GM06990 (cell line): ENCODE data around the gene TRAF3IP1.
A peak's percentile ranks its signal among the peaks of the same experiment; 100 is the strongest.

Experiments used
- DNase-seq: peaks from one replicate; pipeline ENCODE4 v3.0.0-alpha.2; 2011; ENCODE audit not compliant: insufficient read length; ENCODE audit errors: extremely low read depth
- H3K27me3 ChIP-seq: replicated peaks from 2 replicates; pipeline ENCODE4 v1.6.0; 2011; ENCODE audit warnings: low read length; ENCODE audit not compliant: control insufficient read depth, insufficient read depth
- H3K36me3 ChIP-seq: 2 replicates; pipeline ENCODE4 v1.5.1; 2011; ENCODE audit warnings: low read length; ENCODE audit not compliant: control insufficient read depth, insufficient read depth
- H3K4me3 ChIP-seq: replicated peaks from 2 replicates; pipeline ENCODE4 v1.5.1; 2011; ENCODE audit warnings: low read depth, mild to moderate bottlenecking, control low read depth, low read length
- CTCF ChIP-seq: IDR thresholded peaks from 2 replicates; pipeline ENCODE4 v1.5.1; 2011; ENCODE audit warnings: low read length, control low read depth, mild to moderate bottlenecking, inconsistent platforms; ENCODE audit not compliant: insufficient read depth, poor library complexity, severe bottlenecking

TRAF3IP1 gene

DNA sequence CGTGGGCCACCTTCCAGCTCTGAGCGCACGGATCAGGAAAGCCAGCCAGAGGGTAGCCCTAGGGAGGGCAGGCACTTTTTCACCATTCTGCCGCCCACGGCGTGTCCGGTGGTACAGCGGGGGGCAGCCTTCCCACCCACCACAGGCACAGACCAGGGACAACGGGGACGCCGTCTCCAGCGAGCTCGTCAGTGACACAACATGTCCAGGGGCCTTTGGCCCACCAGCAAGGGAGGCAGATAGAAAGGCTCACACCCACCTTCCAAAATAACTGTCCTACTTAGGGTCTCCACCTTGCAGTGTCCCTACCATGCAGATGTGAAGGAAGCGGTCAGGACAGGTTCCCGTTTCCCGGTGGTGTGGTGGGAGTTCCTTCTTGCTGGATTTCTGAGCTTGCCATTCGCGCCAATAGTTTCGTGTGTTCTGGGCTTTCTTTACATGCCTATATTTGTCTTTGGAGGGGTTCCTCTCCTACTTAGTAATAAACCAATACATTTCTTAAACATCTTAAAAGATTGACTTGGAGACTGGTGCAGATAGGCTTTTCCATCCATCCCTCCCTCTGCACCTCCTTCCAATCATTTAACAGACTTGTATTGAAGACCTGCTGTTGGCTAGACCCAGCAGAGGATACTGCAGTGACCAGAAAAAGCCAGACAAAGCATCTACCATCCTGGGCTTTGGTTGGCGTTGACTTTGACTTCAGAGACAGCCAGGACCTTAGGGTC lies 107.3 kb downstream of the TRAF3IP1 start:
- Histone ChIP-seq H3K4me3 (peak overlapping the region; percentile 81), H3K27me3 (no peaks in the 10 kb centered on the region), H3K36me3 (peaks cover 4% of the 10 kb centered on the region)
- TF ChIP-seq CTCF: no peak
- DNase-seq: no peak

GRCh38 chr2:238428866-238429265 lies 108.5 kb downstream of the TRAF3IP1 start:
- TF ChIP-seq CTCF: no peak
- Histone ChIP-seq H3K27me3 (no peaks in the 10 kb centered on the region), H3K36me3 (peaks cover 10% of the 10 kb centered on the region), H3K4me3 (no peak overlapping the region)
- no peak for DNase-seq

DNA sequence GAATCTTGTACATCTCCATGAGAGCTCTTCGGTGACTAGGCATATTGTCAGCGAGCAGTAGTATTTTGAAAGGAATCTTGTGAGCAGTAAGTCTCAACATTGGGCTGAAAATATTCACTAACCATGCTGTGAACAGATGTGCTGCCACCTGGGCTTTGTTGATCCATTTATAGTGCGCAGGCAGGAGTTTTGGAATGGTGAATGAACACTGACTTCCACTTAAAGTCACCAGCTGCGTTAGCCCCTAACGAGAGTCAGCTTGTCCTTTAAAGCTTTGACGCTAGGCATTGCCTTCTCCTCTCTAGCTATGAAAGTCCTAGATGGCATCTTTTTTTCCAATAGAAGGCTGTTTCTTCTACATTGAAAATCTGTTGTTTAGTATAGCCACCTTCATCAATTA lies 110.5 kb downstream of the TRAF3IP1 start:
- Histone ChIP-seq H3K36me3 (peaks cover 21% of the 10 kb centered on the region), H3K27me3 (no peaks in the 10 kb centered on the region), H3K4me3 (no peak overlapping the region)
- no peak for TF ChIP-seq CTCF
- DNase-seq: no peak

DNA sequence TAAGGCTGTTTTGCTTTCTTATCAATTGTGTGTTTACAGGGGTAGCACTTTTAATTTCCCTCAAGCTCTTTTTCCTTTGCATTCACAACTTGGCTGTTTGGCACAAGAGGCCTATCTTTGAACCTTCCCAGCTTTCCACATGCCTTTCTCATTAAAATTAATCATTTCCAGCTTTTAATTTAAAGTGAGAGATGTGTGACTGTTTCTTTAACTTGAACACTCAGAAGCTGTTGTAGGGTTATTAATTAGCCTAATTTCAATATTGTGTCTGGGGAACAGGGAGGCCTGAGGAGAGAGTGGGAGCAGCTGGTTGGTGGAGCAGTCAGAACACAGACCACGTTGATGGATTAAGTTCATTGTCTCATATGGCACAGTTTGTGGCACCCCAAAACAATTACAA lies 111.1 kb downstream of the TRAF3IP1 start:
- H3K4me3 ChIP-seq: no peak overlapping the region
- TF ChIP-seq CTCF: no peak
- peaks cover 21% of the 10 kb centered on the region for H3K36me3 ChIP-seq
- DNase-seq: no peak
- H3K27me3 ChIP-seq: no peaks in the 10 kb centered on the region

- no peak for TF ChIP-seq CTCF
- no peaks in the 10 kb centered on the region for H3K27me3 ChIP-seq
- DNase-seq: no peak
- H3K4me3 ChIP-seq: no peak overlapping the region
- peaks cover 21% of the 10 kb centered on the region for H3K36me3 ChIP-seq
Observed at GRCh38 chr2:238433300-238433915, 113.1 kb downstream of the TRAF3IP1 start.
